Keratinocyte (primary cell): ENCODE data around the gene TTC39C.

Experiments
- CTCF ChIP-seq, 3 experiments: IDR thresholded peaks in 1 of 3; conservative IDR thresholded peaks in 1 of 3; optimal IDR thresholded peaks in 1 of 3; 2 replicates in 2 of 3; 3 replicates in 1 of 3; pipeline versions ENCODE3 to v1.5.1; 2011; ENCODE audit warnings: low read length in 3 of 3, mild to moderate bottlenecking in 3 of 3, moderate library complexity in 2 of 3, control low read depth in 1 of 3, inconsistent platforms in 1 of 3; ENCODE audit not compliant: insufficient read depth in 2 of 3; ENCODE audit errors: extremely low read depth in 1 of 3
- EZH2 ChIP-seq: IDR thresholded peaks from one replicate; pipeline ENCODE4 v1.6.1; 2012; ENCODE audit warnings: inconsistent platforms, mild to moderate bottlenecking, low read length, moderate library complexity

GRCh38 chr18:24035316-24035715 is 20.8 kb downstream of the TTC39C start:
- TF ChIP-seq CTCF (optimal IDR thresholded peaks at IDR 0.05 in 1 of 3, IDR thresholded peaks at IDR 0.05 in 1 of 3, conservative IDR thresholded peaks at IDR 0.05 in 1 of 3; ENCODE audit: extremely low read depth in 1 of 3, insufficient read depth in 2 of 3, low read length in 3 of 3) (no peak), EZH2 (no peak)
